ENCODE results near the gene DCAF7. TPM values are rescaled to one million over a fixed set of nuclear protein-coding genes. Genes with fewer than 3 reads are reported as not detected.

DCAF7 gene
- total RNA-seq, 4 donors from 2014 or later, result 24.9 to 45.2 (median 34.2) TPM

GRCh38 chr17:63624531-63624880 lies 74.2 kb downstream of the DCAF7 start:
- Histone ChIP-seq H3K4me1 (peaks cover 57 to 63% (median 59%) of the 10 kb centered on the region in 4 donors), H3K27me3 (no peaks in the 10 kb centered on the region), H3K9me3 (no peaks in the 10 kb centered on the region), H3K4me3 (peak overlapping the region in 2 of 4 donors; percentile 86 to 96), H3K36me3 (peaks cover 0 to 8% (median 0%) of the 10 kb centered on the region in 4 donors), H3K27ac (replicated peaks in 1 of 4) (no peak overlapping the region)
- DNase-seq (ENCODE audit: extremely low spot score), result no peak
- 74% methylated on average over 1 of the region's 1 CpG for WGBS
- TF ChIP-seq CTCF (IDR thresholded peaks at IDR 0.05), result no peak
- TF ChIP-seq POLR2AphosphoS5 (IDR thresholded peaks at IDR 0.05), result no peak
- no peak for TF ChIP-seq EP300 (IDR thresholded peaks at IDR 0.05)
- TF ChIP-seq POLR2A (IDR thresholded peaks at IDR 0.05; ENCODE audit: low read depth), result no peak
- intact Hi-C loops (cut with DNase I), result loop anchor here (5.0 kb wide), 1 partner anchor 78 kb away; the partner anchor contains the start of gene LIMD2

- Histone ChIP-seq H3K27ac (replicated peaks in 1 of 4) (peak overlapping the region in 1 of 4 donors; percentile 3), H3K36me3 (peaks cover 0 to 8% (median 0%) of the 10 kb centered on the region in 4 donors), H3K27me3 (no peaks in the 10 kb centered on the region)
Observed at GRCh38 chr17:63626551-63627180, 76.4 kb downstream of the DCAF7 start.

GRCh38 chr17:63629627-63630026 lies 79.3 kb downstream of the DCAF7 start:
- Histone ChIP-seq H3K4me3 (no peak overlapping the region), H3K27ac (replicated peaks in 1 of 4) (no peak overlapping the region), H3K27me3 (no peaks in the 10 kb centered on the region), H3K9me3 (no peaks in the 10 kb centered on the region), H3K36me3 (peaks cover 0 to 34% (median 22%) of the 10 kb centered on the region in 4 donors), H3K4me1 (peaks cover 68 to 81% (median 75%) of the 10 kb centered on the region in 4 donors)
- no peak for DNase-seq (ENCODE audit: extremely low spot score)
- intact Hi-C loops (cut with DNase I), result no loop called here
- TF ChIP-seq EP300 (IDR thresholded peaks at IDR 0.05) (no peak), POLR2A (IDR thresholded peaks at IDR 0.05; ENCODE audit: low read depth) (no peak), CTCF (IDR thresholded peaks at IDR 0.05) (no peak), POLR2AphosphoS5 (IDR thresholded peaks at IDR 0.05) (no peak)
- WGBS, result 94% methylated on average over 1 of the region's 1 CpG

More at GRCh38 chr17:63626551-63627180, 76.4 kb downstream of the DCAF7 start:
- intact Hi-C loops (cut with DNase I), result no loop called here
- no peak for DNase-seq (ENCODE audit: extremely low spot score)
- Histone ChIP-seq H3K4me3 (no peak overlapping the region), H3K4me1 (peaks cover 67 to 79% (median 72%) of the 10 kb centered on the region in 4 donors), H3K9me3 (no peaks in the 10 kb centered on the region)
- WGBS, result 48% methylated on average over 4 of the region's 4 CpGs
- no peak for TF ChIP-seq CTCF (IDR thresholded peaks at IDR 0.05)
- TF ChIP-seq POLR2A (IDR thresholded peaks at IDR 0.05; ENCODE audit: low read depth), result no peak
- TF ChIP-seq POLR2AphosphoS5 (IDR thresholded peaks at IDR 0.05), result no peak
- TF ChIP-seq EP300 (IDR thresholded peaks at IDR 0.05), result no peak

GRCh38 chr17:63631062-63631461 lies 80.8 kb downstream of the DCAF7 start:
- Histone ChIP-seq H3K27ac (replicated peaks in 1 of 4) (no peak overlapping the region), H3K9me3 (no peaks in the 10 kb centered on the region), H3K36me3 (peaks cover 0 to 46% (median 28%) of the 10 kb centered on the region in 4 donors), H3K27me3 (no peaks in the 10 kb centered on the region), H3K4me1 (peaks cover 68 to 81% (median 75%) of the 10 kb centered on the region in 4 donors), H3K4me3 (no peak overlapping the region)
- intact Hi-C loops (cut with DNase I), result no loop called here
- no peak for TF ChIP-seq POLR2AphosphoS5 (IDR thresholded peaks at IDR 0.05)
- no peak for TF ChIP-seq EP300 (IDR thresholded peaks at IDR 0.05)
- no peak for TF ChIP-seq POLR2A (IDR thresholded peaks at IDR 0.05; ENCODE audit: low read depth)
- TF ChIP-seq CTCF (IDR thresholded peaks at IDR 0.05), result no peak
- 79% methylated on average over 3 of the region's 3 CpGs for WGBS
- DNase-seq (ENCODE audit: extremely low spot score), result no peak
